CD1c-positive myeloid dendritic cell (primary cell): ENCODE results near the gene NRAP.
"Not testable (repeated sequence)": the region's sequence is repeated elsewhere in the genome, so short reads cannot be mapped to it uniquely, and the experiment has no call there.

Experiments used
- DNase-seq: peaks from one replicate; pipeline ENCODE4 v3.0.0-alpha.2; 2016; ENCODE audit errors: extremely low spot score

Gene NRAP

DNA sequence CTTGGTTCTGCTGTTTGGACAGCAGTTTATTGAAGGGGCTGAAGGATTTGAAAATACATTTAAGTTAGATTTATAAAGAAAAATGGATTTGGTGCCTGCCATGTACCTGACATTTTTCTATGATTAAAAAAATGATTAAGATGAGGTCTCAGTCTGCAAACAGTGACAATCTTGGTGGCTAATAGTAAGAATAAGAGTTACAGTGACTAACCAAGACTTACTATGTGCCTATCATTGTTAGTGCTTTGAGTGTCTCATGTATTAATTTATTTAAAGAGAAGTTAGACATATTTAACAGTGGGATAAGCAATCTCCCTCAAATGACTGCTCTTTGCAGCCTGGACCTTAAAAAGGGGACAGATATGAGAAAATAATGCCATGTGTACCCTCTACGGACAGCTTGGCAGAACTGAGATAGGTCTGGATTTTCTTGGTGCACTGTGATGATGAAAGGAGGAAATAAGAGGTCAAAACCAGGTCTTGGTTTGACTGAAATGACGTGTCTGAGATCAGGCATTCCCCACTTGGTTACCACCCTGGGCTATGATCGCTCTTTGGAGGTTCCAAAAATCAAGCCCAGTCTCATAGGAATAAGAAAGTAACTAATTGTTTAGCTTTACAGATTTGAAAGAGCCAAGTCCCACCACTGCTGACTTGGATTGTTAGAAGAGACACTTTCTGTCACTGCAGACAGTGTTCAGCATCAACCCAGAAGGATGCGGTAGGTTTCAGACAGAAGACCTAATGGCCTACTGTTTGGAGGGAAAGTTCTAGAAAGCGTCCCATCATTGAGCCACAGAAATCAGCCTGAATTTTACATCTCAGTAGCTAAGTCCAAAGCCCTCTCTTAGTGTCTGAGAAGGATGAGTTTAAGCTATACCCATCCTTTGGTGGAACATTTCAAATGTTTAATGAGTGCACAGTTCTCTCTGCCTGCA is 18.0 kb upstream of the NRAP start:
- peak; percentile 69 for DNase-seq

DNA sequence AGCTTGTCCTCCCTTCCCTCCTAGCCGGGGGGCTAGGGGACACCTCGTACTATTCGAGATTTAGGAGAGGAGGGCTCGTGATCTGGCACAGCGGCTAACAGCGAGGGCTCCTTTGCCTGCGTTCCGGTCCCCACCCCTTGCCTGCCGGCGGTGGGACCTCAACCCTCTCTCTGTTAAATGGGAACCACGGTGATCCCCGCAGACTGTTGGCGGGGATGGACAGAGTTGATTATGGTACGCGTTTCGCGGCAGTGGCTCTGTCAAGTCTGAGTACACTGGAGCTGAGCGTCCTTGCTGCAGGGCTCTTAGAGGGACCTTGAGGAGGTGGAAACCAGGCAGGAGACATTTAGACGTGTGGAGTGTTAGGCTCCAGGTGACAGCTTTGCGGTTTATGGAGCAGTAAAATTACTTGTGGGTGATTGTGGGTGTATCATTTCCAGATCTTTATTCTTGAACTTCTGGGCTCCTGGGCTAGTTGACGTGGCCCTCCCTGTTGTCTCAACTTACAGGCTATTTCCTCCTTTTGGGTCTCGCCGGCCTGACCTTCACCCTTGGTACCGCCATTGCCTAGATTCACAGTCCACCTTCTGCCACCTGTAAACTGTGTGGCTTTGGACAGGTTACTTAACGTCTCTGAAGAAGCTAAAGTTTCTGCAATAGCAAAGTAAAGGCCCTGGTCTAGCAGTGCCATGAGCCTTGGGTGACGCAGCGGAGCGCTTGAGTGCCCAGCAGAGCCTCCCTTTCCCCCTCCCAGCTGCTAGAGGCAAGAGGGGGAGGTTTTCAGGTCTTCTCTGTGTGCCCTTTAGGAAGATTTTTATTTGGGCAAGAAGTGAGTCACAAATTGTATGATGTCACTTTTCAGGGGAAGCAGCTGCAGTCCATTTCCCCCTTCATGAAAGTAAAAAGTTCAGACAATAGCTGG is 16.6 kb upstream of the NRAP start:
- DNase-seq, result peak; percentile 86

DNA sequence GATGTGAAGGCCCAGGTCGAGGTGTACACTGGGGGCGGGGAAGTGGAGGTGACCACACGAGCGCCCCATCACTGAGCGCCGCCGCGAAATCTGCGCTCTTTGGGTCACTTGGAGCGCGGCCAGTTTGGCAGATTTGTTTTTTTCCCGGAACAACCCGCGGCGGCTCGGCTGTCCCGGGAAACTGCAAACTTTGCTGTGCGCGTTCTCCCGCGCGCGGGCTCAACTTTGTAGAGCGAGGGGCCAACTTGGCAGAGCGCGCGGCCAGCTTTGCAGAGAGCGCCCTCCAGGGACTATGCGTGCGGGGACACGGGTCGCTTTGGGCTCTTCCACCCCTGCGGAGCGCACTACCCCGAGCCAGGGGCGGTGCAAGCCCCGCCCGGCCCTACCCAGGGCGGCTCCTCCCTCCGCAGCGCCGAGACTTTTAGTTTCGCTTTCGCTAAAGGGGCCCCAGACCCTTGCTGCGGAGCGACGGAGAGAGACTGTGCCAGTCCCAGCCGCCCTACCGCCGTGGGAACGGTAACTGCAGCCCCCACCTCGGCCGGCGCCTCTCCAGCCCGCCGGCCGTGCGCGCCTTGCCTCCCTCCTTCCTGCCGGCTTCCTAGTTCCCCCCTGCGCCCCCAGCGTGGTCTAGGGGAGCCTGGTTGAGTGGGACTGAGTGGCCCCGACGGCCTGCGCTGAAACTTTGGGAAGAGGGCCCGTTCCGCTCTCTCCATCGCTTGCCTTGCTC is 15.8 kb upstream of the NRAP start, which contains the start of gene CASP7:
Gene CASP7, plus strand, starts transcription at position 450 of the 727 bp plus-strand sequence. CDS start 17,582 bp downstream, outside the sequence.
- peak; percentile 83 for DNase-seq

DNA sequence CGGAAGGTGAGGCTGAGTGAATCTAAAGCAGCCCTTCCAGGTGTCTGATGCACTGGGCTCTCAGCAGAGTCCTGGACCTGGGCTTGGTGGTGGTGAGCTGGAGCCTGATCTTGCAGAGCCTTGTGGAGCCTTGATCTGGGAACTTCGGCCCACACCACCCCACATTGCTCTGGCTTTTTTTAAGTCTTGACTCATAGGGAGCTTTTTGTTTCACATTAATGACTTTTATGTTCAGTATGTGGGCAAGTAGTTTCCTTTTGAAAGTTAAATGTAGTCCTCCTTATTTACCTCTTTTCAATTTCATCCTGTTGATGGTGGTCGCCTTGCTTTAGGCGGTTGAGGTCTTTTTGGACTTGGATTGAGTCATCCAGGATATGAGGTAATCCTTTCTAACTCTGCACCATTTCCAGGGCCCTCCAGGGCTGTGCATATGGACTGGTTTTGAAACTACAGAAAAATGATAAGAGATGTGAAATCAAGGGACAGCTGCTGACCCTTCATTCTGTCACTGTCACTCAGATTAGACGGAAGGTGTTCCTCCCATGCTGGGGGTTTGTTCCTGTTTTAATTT is 2.9 kb upstream of the NRAP start:
- DNase-seq, result no peak

DNA sequence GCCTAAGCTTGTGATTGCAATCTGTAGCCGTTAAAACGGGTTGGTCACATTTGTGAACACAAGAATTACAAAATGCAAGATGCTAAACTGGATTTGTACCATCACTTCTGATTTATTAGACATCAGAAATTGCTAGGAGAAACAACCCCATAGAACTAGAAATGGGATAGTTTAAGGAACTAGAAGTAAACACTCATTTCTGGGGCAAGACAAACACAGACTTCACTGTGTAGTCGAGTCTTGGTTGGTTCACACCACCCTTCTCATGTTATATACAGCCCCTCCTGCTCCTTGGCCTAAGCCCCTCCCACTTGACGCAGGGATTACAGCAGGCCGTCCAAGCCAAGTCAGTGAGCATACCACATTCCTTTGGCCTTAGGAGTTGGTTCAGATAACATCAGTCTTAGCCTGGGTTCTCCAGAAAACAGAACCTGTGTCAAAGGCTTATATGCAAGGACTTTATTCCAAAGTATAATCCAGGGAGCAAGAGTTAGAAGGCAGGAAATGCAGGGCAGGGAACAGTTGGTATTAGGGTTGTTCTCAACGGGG is 2.0 kb upstream of the NRAP start:
- no peak for DNase-seq

DNA sequence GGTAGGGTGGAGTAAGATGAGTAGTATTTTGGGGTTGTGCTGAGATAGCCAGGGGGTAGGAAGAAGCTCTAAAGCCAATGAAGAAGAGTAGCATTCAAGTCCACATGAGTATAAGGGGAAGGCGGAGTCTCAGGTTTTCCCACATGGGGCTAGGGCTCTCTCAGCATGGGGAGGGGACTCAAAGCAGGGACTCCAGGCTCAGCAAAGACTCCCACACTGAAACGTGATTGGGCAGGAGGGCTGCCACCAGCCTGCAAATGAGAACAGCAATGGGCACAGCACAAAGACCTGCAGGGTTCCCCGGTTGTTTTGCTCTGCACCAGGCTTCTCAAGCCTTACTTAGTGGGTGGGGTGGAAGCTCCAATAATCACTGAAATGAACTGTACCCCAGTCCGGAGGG is 1.5 kb upstream of the NRAP start:
- no peak for DNase-seq

DNA sequence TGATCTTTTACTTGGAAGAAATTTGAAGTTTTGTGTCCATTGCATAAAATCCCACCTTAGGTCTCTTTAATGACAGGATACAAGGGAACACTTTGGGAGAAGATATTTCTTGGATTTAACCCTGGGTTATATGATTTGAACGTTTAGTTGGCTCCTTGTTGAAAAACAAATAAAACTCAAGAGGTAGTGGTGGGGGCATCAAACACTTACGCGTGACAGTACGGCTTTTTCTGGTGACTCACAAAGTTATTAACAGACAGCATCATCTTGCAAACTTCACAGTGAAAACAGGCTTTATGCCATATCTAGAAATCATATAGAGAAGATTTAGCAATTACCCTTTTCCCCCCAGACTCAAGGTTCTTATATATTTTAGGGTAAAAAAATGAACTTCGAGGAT is 699 bp downstream of the NRAP start:
- DNase-seq, result no peak

DNA sequence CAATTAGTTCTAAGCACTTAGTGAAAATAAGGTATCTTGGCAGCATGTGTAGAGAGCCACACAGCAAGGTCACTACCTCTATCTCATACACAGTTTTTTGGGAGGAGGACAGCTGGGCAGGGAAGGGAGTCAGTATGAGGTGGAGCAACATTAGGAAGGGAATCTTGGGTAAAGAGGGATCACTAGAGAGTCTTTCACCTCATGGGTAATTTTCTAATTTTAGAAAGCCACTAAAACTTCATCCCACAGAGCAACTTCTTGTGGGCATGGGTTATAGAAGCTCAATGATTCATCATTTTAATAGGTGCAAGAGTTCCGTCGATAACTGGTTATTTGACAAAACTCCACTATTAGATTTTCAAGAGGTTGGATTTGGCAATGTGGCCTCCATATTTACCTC is 2.5 kb downstream of the NRAP start:
- no peak for DNase-seq

DNA sequence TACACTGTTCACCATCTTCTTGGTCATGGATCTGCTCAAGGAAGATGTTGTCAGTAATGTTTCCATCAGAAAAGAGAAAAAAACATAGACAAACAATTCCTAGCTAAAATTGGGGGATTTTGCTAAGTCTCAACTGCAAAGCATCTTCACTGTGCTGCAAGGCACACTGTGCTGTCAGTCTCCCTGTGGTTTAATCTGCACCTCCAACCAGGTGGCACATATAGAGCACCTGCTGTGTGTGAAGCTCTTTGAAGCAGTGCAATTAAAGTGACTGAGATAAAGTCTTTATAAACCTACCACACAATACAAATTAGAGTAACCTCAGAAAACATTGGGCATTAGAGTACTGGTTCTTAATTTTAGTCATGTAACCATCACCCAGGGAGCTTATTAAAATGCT is 6.3 kb downstream of the NRAP start:
- DNase-seq, result no peak

DNA sequence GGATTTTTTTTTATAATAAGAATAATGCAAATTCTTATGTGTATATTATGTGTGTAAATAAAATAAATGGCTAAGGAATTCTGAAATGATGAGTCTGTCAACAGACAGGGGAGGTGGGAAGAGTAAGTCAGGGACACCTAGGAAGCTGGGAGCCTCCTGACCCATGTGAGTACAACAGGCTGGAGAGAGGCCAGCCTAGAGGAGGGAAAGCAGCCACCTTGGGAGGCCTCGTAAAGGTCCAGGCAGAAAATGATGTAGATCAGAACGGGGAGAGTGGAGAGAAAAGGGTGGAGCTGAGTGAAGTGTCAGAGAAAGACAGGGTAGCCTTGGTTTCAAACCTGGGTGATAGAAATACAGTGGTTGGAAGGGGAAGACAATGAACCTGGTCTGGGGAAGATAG is 6.9 kb downstream of the NRAP start:
- DNase-seq, result no peak

DNA sequence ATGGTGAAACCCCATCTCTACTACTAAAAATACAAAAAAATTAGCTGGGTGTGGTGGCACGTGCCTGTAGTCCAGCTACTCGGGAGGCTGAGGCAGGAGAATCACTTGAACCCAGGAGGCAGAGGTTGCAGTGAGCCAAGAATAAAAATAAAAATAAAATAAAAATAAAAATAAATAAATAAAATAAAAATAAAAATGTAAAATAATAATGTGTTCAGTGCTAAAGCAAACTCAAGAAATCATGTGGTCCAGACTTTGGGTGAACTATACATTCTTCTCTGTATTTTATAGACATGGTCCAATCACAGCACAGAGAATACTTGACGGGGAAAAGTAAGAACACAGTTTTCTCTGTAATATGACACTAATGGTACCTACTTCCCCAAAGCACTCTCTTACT is 11.4 kb downstream of the NRAP start:
- DNase-seq, result not testable (repeated sequence)

DNA sequence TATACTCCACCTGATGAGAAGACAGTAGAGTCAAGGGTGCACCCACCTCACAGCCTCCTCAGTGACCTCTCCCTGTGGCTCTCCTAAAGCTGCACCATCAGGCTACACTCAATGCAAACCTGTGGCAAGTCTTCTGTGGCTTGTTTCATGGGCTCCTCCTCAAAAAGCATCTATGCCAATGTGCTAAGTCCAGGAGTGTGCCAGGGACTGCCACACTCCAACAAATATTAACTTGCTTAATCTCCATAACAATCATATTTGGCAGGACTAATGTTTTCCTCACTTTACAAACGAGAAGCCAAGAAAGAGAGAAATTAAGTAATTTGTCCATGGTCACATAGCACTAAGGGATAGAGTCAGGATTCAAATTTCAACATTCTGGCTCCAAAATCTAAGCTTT is 11.9 kb downstream of the NRAP start:
- no peak for DNase-seq

DNA sequence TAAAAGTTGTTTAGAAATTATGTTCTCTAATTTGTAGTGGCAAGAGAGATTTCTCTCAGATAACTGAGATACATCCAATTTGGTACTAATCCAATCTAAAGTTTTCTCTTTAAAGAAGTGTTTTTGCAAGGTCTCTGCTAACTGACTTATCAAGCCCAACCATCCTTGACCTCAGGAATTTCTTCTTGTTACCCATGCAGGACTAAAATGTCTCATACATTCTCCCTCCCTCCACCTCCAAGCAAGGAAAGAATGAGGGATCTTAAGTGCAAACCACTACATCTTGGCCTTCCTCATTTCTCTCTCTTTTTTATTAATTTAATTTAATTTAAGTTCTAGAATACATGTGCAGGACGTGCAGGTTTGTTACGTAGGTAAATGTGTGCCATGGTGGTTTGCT is 12.8 kb downstream of the NRAP start:
- no peak for DNase-seq

DNA sequence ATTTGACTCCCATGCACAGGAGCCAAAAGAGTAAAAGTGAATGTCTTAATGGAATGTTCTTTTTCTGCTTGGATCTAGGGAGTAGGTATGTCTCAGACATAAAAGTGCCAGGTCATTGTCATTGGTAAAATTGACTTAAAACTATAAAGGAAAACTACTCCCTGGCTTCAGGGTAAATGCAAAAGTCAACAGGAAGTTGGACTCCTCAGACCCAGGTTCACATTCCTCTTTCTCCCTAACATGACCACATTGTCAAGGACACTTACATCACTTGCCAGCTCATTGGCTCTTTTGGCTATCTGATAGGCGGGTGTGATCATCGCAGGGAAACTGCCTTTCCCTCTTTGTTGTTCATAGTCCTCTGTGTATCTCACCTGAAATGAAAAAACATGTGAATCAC is 13.7 kb downstream of the NRAP start:
- no peak for DNase-seq

DNA sequence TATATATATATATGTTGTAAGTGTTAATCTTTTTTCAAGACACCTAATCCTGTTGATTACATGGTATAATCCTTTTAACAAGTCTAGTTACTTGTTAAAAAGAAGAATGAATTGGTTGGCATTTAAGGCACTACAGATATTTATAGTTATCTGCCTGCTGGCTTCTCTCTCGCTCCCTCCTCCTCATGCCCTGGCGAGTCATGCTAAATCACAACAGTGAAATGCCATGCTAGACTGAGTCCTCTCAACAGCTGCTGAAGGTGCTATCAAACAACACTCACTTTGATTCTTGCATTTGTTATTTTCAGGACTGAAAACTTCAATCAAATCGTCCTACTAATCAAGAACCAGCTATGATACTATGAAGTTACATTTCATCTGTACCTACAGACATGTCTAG is 15.4 kb downstream of the NRAP start:
- DNase-seq, result no peak

DNA sequence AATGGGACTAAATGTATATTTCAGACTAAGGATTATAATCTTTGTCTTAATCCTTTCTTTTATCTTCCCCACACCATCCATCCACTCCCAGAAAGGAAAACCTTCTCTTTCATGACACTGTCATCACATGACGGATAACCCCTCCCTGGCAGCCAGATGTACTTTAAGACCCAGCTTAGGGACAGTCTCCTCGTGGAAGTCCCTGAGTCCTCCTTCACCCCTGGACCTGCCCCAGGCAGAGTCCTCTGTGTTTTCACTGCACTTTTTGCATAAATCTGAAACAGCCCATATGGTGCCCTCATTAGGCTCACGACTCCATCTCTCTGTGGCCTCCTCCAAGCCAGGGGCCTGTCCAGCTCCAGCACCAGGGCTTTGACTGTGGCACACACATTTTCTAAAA is 16.0 kb downstream of the NRAP start:
- DNase-seq, result no peak

DNA sequence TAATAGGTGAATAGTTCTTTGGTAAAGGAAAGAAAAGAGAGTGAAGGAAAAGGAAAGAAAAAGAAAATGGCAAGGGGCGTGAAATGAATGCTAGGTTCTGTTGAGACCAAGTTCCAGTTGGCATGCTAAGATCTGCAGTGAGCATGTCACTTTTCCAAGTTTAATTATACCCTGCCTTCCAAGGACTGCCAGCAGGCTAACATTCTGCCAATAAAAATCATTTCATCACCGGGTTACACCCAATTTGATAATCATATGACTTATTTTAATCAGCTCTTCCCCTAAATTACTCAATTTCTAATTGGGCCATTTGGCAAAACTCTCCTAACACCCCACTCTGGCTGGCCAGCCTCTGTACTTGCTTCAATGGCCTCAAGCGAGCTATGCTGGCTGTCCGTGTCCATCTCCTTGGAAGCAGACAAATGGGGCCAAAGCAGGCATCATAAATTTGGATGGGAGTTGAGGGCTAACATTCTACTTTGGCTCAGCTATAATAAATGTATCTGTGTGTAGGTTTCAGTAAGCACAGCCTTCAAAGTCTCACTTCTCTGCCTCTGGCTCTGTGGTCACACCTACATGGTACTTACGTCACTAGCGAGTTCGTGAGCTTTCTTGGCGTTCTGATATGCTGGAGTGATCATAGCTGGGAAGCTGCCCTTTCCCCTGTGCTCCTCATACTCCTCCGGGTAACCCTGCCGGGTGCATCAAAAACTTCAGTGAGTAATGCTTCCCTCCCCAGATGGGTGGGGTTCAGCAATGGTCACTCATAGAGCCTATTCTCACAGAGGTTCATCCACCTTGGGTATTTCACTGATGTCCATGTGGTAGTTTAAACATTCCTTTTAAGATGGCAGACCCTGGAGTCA is 17.3 kb downstream of the NRAP start:
- no peak for DNase-seq

DNA sequence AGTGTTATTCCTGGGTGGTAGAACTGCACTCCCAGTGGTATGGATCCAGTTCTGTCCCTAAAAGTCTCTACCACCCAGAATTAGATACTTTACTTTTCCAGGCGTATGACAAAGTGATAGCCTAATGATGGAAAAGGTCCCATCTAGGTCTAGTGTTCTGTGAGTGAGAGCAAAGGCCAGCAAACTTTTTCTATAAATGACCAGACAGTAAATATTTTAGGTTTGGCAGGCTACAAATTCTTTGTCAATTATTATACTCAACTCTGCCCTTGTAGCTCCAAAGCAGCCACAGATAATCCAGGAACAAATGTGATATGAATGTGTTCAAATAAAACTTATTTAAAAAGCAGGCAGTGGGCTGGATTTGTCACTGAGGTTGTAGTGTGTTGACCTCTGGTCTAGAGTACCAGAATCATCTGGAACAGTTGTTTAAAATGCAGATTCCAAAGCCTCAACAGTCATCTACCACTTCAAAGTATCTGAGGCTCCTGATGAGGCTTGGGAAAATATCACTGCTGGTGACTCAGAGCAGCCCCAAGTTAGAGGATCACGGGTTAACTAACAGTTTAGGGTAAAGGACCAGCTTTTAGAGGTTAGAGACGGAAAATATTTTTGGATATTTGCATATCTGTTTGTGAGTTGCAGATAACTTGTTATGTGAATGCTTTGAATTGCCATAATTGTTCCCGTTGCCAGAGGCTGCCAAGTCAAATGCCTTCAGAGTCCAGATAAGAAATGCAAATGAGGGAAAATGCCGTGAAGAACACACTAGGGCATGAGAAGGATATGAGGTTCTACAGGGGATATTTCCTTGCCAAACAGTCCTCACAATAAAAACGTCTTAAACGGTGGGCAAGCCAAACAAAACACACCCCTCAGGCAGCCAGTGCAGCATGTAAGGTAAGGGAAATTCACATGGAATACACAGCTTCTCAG is 19.4 kb downstream of the NRAP start:
- DNase-seq, result no peak

DNA sequence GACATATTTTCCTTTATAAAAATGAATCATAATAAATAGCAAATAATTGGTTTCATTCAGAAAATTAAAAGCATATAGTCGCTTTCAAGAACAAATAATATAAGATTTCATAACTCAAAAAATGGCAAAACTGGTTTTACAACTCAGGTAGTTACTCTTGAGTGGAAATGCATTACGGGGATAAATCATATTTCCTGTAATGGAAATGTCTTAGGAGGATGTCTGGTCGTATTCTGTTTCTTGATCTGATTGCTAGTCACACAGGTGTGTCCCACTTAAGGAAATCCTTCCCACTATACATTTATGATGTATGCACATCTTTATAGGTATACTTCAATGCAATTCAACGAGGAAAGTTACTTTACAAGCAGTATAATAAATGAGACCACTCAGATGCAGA is 20.7 kb downstream of the NRAP start:
- DNase-seq, result no peak
